OCI-LY1 (cell line): ENCODE measurements around the gene ADAMTS3.

ENCODE experiments used
- H2AFZ ChIP-seq: fragments of 200-600 bp; sonication (generic), shearing (Covaris generic); 2 replicates; pipeline ENCODE4 v1.6.0; 2014; ENCODE audit warnings: antibody characterized with exemption, mild to moderate bottlenecking, low read length
- H3F3A ChIP-seq: fragments of 200-600 bp; sonication (generic), shearing (Covaris generic); 2 replicates; pipeline ENCODE4 v1.6.0; 2014; ENCODE audit warnings: mild to moderate bottlenecking, antibody characterized with exemption, low read length, moderate library complexity; ENCODE audit not compliant: insufficient read depth
- H3K27ac ChIP-seq: fragments of 200-600 bp; sonication (generic); 2 replicates; pipeline ENCODE4 v1.5.1; 2014; ENCODE audit warnings: low read length, mixed run types, mild to moderate bottlenecking, low read depth; ENCODE audit not compliant: poor library complexity, severe bottlenecking
- H3K27me3 ChIP-seq: fragments of 200-600 bp; sonication (generic); 2 replicates; pipeline ENCODE4 v1.6.0; 2014; ENCODE audit warnings: antibody characterized with exemption, mild to moderate bottlenecking, low read length, moderate library complexity; ENCODE audit not compliant: insufficient read depth
- H3K36me3 ChIP-seq: fragments of 200-600 bp; sonication (generic); 2 replicates; pipeline ENCODE4 v1.6.1; 2014; ENCODE audit warnings: mild to moderate bottlenecking, antibody characterized with exemption, low read length, moderate library complexity, mixed read lengths; ENCODE audit not compliant: insufficient read depth
- H3K4me1 ChIP-seq: fragments of 200-600 bp; sonication (generic); 2 replicates; pipeline ENCODE4 v1.5.1; 2014; ENCODE audit warnings: mild to moderate bottlenecking, low read length, moderate library complexity; ENCODE audit not compliant: insufficient read depth, severe bottlenecking
- H3K4me2 ChIP-seq: fragments of 200-600 bp; sonication (generic), shearing (Covaris generic); 2 replicates; pipeline ENCODE4 v1.6.1; 2014; ENCODE audit warnings: low read length
- H3K4me3 ChIP-seq: fragments of 200-600 bp; sonication (generic); 2 replicates; pipeline ENCODE4 v1.5.1; 2014; ENCODE audit warnings: low read length, low read depth, mild to moderate bottlenecking, mixed read lengths; ENCODE audit not compliant: poor library complexity, severe bottlenecking
- H3K79me2 ChIP-seq: fragments of 200-600 bp; shearing (Covaris generic); 2 replicates; pipeline ENCODE4 v1.6.1; 2016; ENCODE audit warnings: mixed run types, low read length, mixed read lengths; ENCODE audit not compliant: insufficient read depth
- H3K9ac ChIP-seq: fragments of 200-600 bp; sonication (generic), shearing (Covaris generic); 2 replicates; pipeline ENCODE4 v1.6.1; 2014; ENCODE audit warnings: mild to moderate bottlenecking, low read length, mixed read lengths
- H3K9me2 ChIP-seq: fragments of 200-600 bp; sonication (generic), shearing (Covaris generic); 2 replicates; pipeline ENCODE4 v1.6.1; 2014; ENCODE audit warnings: low read depth, mild to moderate bottlenecking, low read length, mixed read lengths
- H3K9me3 ChIP-seq: fragments of 200-600 bp; shearing (Covaris generic); 2 replicates; pipeline ENCODE4 v1.6.1; 2014; ENCODE audit warnings: low read length, mixed read lengths
- H4K20me1 ChIP-seq: fragments of 200-600 bp; sonication (generic), shearing (Covaris generic); 2 replicates; pipeline ENCODE4 v1.6.0; 2016; ENCODE audit warnings: mild to moderate bottlenecking, low read length; ENCODE audit not compliant: insufficient read depth
- CTCF ChIP-seq: fragments of 200-600 bp; sonication (generic), shearing (Covaris generic); IDR thresholded peaks from 2 replicates; pipeline ENCODE4 v1.5.1; 2017; ENCODE audit warnings: mild to moderate bottlenecking, antibody characterized with exemption, low read length, moderate library complexity, mixed read lengths
- EZH2 ChIP-seq: fragments of 200-600 bp; sonication (generic), shearing (Covaris generic); IDR thresholded peaks from 2 replicates; pipeline ENCODE4 v1.8.0; 2017; ENCODE audit warnings: borderline replicate concordance, mixed run types, mild to moderate bottlenecking, antibody characterized with exemption, low read length, moderate library complexity, mixed read lengths

The ADAMTS3 gene

GRCh38 chr4:72446353-72447055 is 122.5 kb downstream of the ADAMTS3 start:
- Histone ChIP-seq H3F3A (no peaks in the 10 kb centered on the region), H3K79me2 (no peaks in the 10 kb centered on the region), H3K27ac (no peak overlapping the region)

GRCh38 chr4:72444092-72444491 is 124.9 kb downstream of the ADAMTS3 start:
- Histone ChIP-seq H3K9ac (no peak overlapping the region), H3K9me2 (no peaks in the 10 kb centered on the region), H2AFZ (no peak overlapping the region), H3K27ac (no peak overlapping the region), H3K4me1 (no peaks in the 10 kb centered on the region), H3F3A (no peaks in the 10 kb centered on the region), H3K36me3 (no peaks in the 10 kb centered on the region), H3K9me3 (no peaks in the 10 kb centered on the region), H3K4me3 (no peak overlapping the region), H3K79me2 (no peaks in the 10 kb centered on the region), H4K20me1 (no peaks in the 10 kb centered on the region), H3K27me3 (no peaks in the 10 kb centered on the region), H3K4me2 (no peak overlapping the region)
- TF ChIP-seq EZH2 (no peak), CTCF (no peak)

More at GRCh38 chr4:72446353-72447055, 122.5 kb downstream of the ADAMTS3 start:
- no peaks in the 10 kb centered on the region for H3K4me1 ChIP-seq
- H3K9me3 ChIP-seq = no peaks in the 10 kb centered on the region
- H3K9ac ChIP-seq = no peak overlapping the region
- H3K4me3 ChIP-seq = no peak overlapping the region
- TF ChIP-seq CTCF = no peak
- no peak for TF ChIP-seq EZH2
- no peak overlapping the region for H2AFZ ChIP-seq
- no peaks in the 10 kb centered on the region for H3K9me2 ChIP-seq
- no peaks in the 10 kb centered on the region for H4K20me1 ChIP-seq
- H3K4me2 ChIP-seq = no peak overlapping the region
- H3K27me3 ChIP-seq = no peaks in the 10 kb centered on the region
- H3K36me3 ChIP-seq = no peaks in the 10 kb centered on the region

- Histone ChIP-seq H3K4me3 (no peak overlapping the region), H3K79me2 (no peaks in the 10 kb centered on the region), H3F3A (no peaks in the 10 kb centered on the region), H3K4me2 (no peak overlapping the region), H3K9me3 (no peaks in the 10 kb centered on the region), H3K9ac (no peak overlapping the region), H3K36me3 (no peaks in the 10 kb centered on the region), H3K9me2 (no peaks in the 10 kb centered on the region), H3K27ac (no peak overlapping the region), H3K27me3 (no peaks in the 10 kb centered on the region), H3K4me1 (no peaks in the 10 kb centered on the region), H2AFZ (no peak overlapping the region), H4K20me1 (no peaks in the 10 kb centered on the region)
- TF ChIP-seq CTCF = no peak
- TF ChIP-seq EZH2 = no peak
Observed at GRCh38 chr4:72442715-72443114, 126.3 kb downstream of the ADAMTS3 start.
